ENCODE measurements around the gene AQP2.

DNA sequence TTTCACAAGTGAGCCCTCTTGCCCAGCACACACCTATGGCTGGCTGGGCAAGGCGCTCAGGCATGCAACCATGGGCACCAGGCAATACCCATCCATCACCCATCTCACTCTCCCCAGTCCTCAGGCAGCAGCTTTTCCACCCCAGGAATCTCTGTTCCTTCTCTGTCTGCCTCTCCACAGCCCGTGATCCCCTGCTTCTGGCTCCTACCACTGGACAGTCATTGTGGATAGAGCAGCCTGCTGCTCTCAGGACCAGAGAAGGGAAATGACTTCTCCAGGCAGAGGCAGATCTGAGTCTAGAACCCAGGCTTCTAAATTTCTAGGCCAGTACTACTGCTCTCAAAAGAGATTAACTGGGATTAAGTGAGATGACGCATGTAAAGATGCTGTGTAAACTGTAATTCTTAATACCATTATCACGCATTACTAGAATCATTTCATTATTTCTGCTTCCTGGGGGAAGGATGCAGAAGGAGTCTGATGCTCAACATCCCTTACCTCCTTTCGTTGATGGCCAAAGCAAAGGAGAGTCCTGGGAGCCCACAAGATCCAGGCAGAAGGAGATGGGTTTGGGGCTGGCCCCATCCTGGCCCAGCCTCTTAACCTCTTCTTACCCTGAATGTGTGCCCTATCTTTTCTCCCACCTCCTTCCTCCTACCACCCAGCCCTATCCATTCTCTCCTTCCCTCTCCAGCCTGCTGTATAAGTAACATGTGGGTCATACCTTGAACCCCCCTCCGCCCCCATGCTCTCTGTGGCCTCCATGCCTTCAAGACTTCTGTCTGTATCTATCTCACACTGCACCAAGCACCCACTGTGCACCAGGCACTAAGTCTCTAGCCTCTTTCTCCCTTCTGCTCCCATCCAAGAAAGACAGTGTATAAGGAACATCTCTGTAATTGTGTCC lies 6.4 kb downstream of the AQP2 start:
- no peak for TF ChIP-seq OSR1 (CRISPR knock-in tag; IDR thresholded peaks at IDR 0.05)
- TF ChIP-seq, protein P1, sequence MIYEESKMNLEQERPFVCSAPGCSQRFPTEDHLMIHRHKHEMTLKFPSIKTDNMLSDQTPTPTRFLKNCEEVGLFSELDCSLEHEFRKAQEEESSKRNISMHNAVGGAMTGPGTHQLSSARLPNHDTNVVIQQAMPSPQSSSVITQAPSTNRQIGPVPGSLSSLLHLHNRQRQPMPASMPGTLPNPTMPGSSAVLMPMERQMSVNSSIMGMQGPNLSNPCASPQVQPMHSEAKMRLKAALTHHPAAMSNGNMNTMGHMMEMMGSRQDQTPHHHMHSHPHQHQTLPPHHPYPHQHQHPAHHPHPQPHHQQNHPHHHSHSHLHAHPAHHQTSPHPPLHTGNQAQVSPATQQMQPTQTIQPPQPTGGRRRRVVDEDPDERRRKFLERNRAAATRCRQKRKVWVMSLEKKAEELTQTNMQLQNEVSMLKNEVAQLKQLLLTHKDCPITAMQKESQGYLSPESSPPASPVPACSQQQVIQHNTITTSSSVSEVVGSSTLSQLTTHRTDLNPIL (CRISPR knock-in tag; IDR thresholded peaks at IDR 0.05; ENCODE audit: low read depth): no peak
- TF ChIP-seq GLIS3 (CRISPR knock-in tag; IDR thresholded peaks at IDR 0.05): no peak
- TF ChIP-seq, protein P2, sequence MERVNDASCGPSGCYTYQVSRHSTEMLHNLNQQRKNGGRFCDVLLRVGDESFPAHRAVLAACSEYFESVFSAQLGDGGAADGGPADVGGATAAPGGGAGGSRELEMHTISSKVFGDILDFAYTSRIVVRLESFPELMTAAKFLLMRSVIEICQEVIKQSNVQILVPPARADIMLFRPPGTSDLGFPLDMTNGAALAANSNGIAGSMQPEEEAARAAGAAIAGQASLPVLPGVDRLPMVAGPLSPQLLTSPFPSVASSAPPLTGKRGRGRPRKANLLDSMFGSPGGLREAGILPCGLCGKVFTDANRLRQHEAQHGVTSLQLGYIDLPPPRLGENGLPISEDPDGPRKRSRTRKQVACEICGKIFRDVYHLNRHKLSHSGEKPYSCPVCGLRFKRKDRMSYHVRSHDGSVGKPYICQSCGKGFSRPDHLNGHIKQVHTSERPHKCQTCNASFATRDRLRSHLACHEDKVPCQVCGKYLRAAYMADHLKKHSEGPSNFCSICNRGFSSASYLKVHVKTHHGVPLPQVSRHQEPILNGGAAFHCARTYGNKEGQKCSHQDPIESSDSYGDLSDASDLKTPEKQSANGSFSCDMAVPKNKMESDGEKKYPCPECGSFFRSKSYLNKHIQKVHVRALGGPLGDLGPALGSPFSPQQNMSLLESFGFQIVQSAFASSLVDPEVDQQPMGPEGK (CRISPR knock-in tag; IDR thresholded peaks at IDR 0.05; ENCODE audit: borderline replicate concordance): no peak
- no peak for TF ChIP-seq ZNF565 (CRISPR knock-in tag; conservative IDR thresholded peaks at IDR 0.05; ENCODE audit: low read depth)
- TF ChIP-seq ZC3H10 (CRISPR knock-in tag; IDR thresholded peaks at IDR 0.05): no peak
- no peak for TF ChIP-seq TCF4 (CRISPR knock-in tag; IDR thresholded peaks at IDR 0.05; ENCODE audit: borderline replicate concordance)
- no peak for TF ChIP-seq ARNTL (CRISPR knock-in tag; IDR thresholded peaks at IDR 0.05; ENCODE audit: borderline replicate concordance, low read depth)
- no peak for TF ChIP-seq ZFP3 (CRISPR knock-in tag; IDR thresholded peaks at IDR 0.05)
- no peak for TF ChIP-seq BACH2 (CRISPR knock-in tag; IDR thresholded peaks at IDR 0.05; ENCODE audit: borderline replicate concordance)
